Measurements from ENCODE around the gene SEMA7A.

- TF ChIP-seq, protein P1, sequence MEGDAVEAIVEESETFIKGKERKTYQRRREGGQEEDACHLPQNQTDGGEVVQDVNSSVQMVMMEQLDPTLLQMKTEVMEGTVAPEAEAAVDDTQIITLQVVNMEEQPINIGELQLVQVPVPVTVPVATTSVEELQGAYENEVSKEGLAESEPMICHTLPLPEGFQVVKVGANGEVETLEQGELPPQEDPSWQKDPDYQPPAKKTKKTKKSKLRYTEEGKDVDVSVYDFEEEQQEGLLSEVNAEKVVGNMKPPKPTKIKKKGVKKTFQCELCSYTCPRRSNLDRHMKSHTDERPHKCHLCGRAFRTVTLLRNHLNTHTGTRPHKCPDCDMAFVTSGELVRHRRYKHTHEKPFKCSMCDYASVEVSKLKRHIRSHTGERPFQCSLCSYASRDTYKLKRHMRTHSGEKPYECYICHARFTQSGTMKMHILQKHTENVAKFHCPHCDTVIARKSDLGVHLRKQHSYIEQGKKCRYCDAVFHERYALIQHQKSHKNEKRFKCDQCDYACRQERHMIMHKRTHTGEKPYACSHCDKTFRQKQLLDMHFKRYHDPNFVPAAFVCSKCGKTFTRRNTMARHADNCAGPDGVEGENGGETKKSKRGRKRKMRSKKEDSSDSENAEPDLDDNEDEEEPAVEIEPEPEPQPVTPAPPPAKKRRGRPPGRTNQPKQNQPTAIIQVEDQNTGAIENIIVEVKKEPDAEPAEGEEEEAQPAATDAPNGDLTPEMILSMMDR (IDR thresholded peaks at IDR 0.05): no peak
- no peak for TF ChIP-seq POLR2A (IDR thresholded peaks at IDR 0.05)
Measured at GRCh38 chr15:74468341-74469032, 34.7 kb upstream of the SEMA7A start.
